NCI-H446 (cell line): ENCODE measurements around the gene SLC30A4.

Source experiments
- DNase-seq, 2 experiments: peaks; one replicate each; lab custom pipeline; 2025; lab: John Stamatoyannopoulos, UW

Gene SLC30A4

GRCh38 chr15:45449916-45450867 lies 72.4 kb downstream of the SLC30A4 start:
- DNase-seq: no peak

DNA sequence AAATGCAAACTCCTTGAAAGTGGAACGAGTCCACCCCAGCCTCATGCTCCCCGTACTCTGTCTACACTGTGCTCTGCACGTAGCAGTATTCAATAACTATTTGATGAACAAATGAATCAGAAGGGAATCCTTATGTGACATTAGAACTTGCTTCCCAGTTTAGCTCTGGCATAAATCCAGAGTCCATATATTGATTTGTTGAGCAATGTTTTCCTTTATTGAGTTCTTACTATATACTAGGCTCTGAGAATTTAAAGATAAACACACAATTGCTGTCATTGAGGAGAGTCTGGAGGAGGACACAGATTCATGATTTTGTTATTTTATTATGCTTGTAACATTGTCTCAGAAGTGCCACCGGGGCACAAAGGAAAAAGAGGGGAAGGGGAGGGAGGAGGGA lies 73.2 kb downstream of the SLC30A4 start:
- no peak for DNase-seq

- no peak for DNase-seq
Measured at GRCh38 chr15:45448066-45448915, 74.3 kb downstream of the SLC30A4 start.

GRCh38 chr15:45443645-45444044 lies 78.9 kb downstream of the SLC30A4 start:
- DNase-seq: no peak

DNA sequence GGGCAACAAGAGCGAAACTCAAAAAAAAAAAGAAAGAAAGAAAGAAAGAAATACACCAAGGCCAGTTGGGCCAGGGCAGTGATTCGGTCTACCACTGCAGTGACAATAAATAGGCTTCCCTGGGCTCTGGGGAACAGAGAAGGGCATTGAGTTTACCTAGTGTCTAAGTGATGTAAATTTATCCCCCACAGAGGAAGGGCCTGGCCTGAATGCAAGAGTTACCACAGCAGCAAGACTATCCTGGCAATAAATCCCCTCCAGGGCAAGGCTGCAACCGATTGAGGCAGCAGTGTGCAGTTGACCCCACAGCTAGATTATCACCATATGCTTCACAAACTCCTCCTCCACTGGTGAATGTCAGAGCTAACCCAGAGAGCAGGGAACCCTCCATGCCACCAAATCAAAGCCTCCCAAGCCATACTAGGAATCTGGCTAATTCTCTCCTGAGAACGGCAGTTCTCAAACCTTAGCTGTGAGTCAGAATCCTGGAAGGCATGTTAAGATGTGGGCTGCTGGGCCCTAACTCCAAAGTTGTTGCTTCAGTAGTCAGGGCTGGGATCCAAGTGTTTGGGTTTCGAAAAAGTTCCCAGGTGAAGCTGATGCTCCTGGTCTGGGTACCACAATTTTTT lies 79.9 kb downstream of the SLC30A4 start:
- no peak for DNase-seq

GRCh38 chr15:45441686-45442085 lies 80.9 kb downstream of the SLC30A4 start:
- DNase-seq: no peak

- no peak for DNase-seq
Measured at GRCh38 chr15:45441036-45441435, 81.5 kb downstream of the SLC30A4 start.

GRCh38 chr15:45439521-45440260 lies 82.9 kb downstream of the SLC30A4 start:
- no peak for DNase-seq

GRCh38 chr15:45435124-45435903 lies 87.2 kb downstream of the SLC30A4 start:
- DNase-seq: no peak

DNA sequence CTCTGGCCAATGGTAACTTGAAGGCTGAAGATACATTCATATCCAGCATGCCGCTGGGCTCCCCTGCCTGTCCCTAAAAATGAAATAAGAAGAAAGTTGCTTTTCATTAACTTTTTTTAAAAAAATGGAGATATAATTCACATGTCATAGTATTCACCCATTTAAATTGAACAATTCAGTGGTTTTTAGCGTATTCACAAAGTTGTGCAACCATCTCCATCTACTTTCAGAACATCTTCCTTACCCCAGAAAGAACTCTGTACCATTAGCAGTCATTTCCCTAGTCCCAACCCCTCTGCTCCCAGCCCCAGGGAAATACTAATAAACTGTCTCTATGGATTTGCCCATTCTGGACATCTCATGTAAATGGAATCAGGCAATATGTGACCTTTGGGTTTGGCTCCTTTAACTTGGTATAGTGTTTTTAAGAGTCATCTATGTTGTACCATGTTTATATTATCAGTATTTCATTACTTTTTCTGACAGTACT lies 88.4 kb downstream of the SLC30A4 start:
- DNase-seq: no peak

DNA sequence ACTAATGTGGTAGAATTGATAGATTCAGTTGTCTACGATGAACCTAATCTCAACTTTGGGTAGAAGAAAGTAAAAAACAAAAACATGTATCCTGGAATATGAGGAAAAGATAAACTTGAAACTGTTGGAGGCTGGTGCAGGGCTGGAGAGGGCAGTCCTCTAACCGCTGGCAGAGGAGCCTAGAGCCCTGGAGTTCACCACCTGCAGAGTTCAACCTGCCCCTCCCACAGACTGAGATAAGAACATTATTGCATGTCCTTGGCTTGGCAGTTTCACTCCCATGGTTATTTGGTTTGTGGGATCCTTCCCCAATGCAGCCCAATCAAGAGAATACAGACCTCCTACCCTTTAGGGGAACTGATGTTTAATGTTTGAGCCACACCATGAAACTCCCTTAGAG lies 91.0 kb downstream of the SLC30A4 start:
- no peak for DNase-seq

GRCh38 chr15:45429941-45430792 lies 92.4 kb downstream of the SLC30A4 start:
- no peak for DNase-seq
